H1 (cell line): ENCODE measurements around the gene FRMD4A. TPM values are rescaled to one million over a fixed set of nuclear protein-coding genes. Genes with fewer than 3 reads are reported as not detected.

ENCODE experiments used
- CTCF ChIA-PET: fragments of 300-600 bp; sonication (Branson Sonifier 250); formaldehyde crosslinking; loops from one replicate; lab custom pipeline; 2021; ENCODE audit not compliant: partially characterized antibody; lab: Charles Lee
- POLR2A ChIA-PET: fragments of 300-600 bp; sonication (Branson Sonifier 250); formaldehyde crosslinking; loops from one replicate; lab custom pipeline; 2021; ENCODE audit warnings: inconsistent platforms; ENCODE audit not compliant: partially characterized antibody; lab: Charles Lee
- DNase-seq, 2 experiments: peaks; one replicate each; pipeline versions ENCODE4 v3.0.0 to v3.0.0-alpha.2; 2010 to 2022; ENCODE audit warnings: low spot score in 2 of 2, low read depth in 1 of 2, mixed read lengths in 1 of 2
- FAIRE-seq: peaks from 2 replicates; lab custom pipeline; 2011; peaks lifted over from hg19 to GRCh38; lab: Jason Lieb, UNC
- H2AFZ ChIP-seq: 2 replicates; pipeline ENCODE4 v1.8.1; 2012; ENCODE audit warnings: low read length, inconsistent platforms
- H2AK5ac ChIP-seq: 2 replicates; pipeline ENCODE4 v1.6.1; 2013; ENCODE audit warnings: low read depth, low read length
- H2BK120ac ChIP-seq: replicated peaks from 2 replicates; pipeline ENCODE3; 2013; ENCODE audit warnings: low read depth, low read length, inconsistent platforms
- H2BK12ac ChIP-seq: 2 replicates; pipeline ENCODE4 v1.6.1; 2013; ENCODE audit warnings: low read depth, low read length
- H2BK15ac ChIP-seq: 2 replicates; pipeline ENCODE4 v1.6.1; 2013; ENCODE audit warnings: low read length
- H2BK20ac ChIP-seq: 2 replicates; pipeline ENCODE4 v1.6.1; 2013; ENCODE audit warnings: low read length
- H2BK5ac ChIP-seq: 2 replicates; pipeline ENCODE4 v1.6.1; 2013; ENCODE audit warnings: low read depth, low read length
- H3K14ac ChIP-seq: 2 replicates; pipeline ENCODE4 v1.6.1; 2013; ENCODE audit warnings: inconsistent platforms; ENCODE audit not compliant: insufficient read length
- H3K18ac ChIP-seq: 2 replicates; pipeline ENCODE4 v1.6.1; 2013; ENCODE audit warnings: low read length; ENCODE audit errors: extremely low read depth
- H3K23ac ChIP-seq: 2 replicates; pipeline ENCODE4 v1.6.1; 2013; ENCODE audit warnings: inconsistent platforms; ENCODE audit not compliant: insufficient read length
- H3K23me2 ChIP-seq: 2 replicates; pipeline ENCODE4 v1.6.1; 2013; ENCODE audit warnings: low read depth, low read length
- H3K27ac ChIP-seq: 2 replicates; pipeline ENCODE4 v1.6.1; 2011; ENCODE audit warnings: low read depth, low read length, inconsistent platforms
- H3K27me3 ChIP-seq, 4 experiments: replicated peaks in 1 of 4; 1 replicate in 1 of 4; 2 replicates in 3 of 4; pipeline versions ENCODE4 v1.6.1 to v1.8.1; 2011 to 2013; ENCODE audit warnings: low read length in 3 of 4, mild to moderate bottlenecking in 3 of 4, inconsistent platforms in 2 of 4, mixed read lengths in 2 of 4, moderate library complexity in 1 of 4; ENCODE audit not compliant: control insufficient read depth in 3 of 4, insufficient read depth in 3 of 4; ENCODE audit errors: extremely low read depth in 1 of 4
- H3K36me3 ChIP-seq, 4 experiments: 2 replicates each; pipeline versions ENCODE4 v1.6.1 to v1.8.1; 2011 to 2013; ENCODE audit warnings: mild to moderate bottlenecking in 4 of 4, low read length in 3 of 4, moderate library complexity in 2 of 4, control low read depth in 1 of 4, inconsistent platforms in 1 of 4; ENCODE audit not compliant: insufficient read depth in 4 of 4, control insufficient read depth in 2 of 4
- H3K4ac ChIP-seq: replicated peaks from 2 replicates; pipeline ENCODE3; 2013; ENCODE audit warnings: low read length, low read depth, mixed read lengths, inconsistent platforms; ENCODE audit not compliant: insufficient read length
- H3K4me1 ChIP-seq, 4 experiments: replicated peaks in 1 of 4; 1 replicate in 1 of 4; 2 replicates in 3 of 4; pipeline versions ENCODE4 v1.6.1 to v1.8.1; 2011 to 2013; ENCODE audit warnings: low read length in 3 of 4, inconsistent platforms in 2 of 4, mixed read lengths in 1 of 4; ENCODE audit not compliant: insufficient read depth in 4 of 4, control insufficient read depth in 3 of 4
- H3K4me2 ChIP-seq, 2 experiments: 2 replicates each; pipeline versions ENCODE4 v1.6.1 to v1.8.1; 2011 to 2013; ENCODE audit warnings: low read depth in 2 of 2, low read length in 2 of 2, control low read depth in 1 of 2, inconsistent platforms in 1 of 2, mild to moderate bottlenecking in 1 of 2; ENCODE audit not compliant: insufficient read depth in 1 of 2
- H3K4me3 ChIP-seq, 4 experiments: fragments of 200-600, 300-600 bp in 1 of 4; sonication (generic), shearing (Covaris generic), sonication (Bioruptor Twin) in 1 of 4; 2 replicates each; pipeline versions ENCODE4 v1.5.1 to v1.8.1; 2011 to 2016; ENCODE audit warnings: low read length in 4 of 4, low read depth in 3 of 4, control low read depth in 2 of 4, inconsistent platforms in 2 of 4, mild to moderate bottlenecking in 2 of 4, mixed read lengths in 1 of 4, moderate library complexity in 1 of 4; ENCODE audit not compliant: insufficient read depth in 2 of 4; ENCODE audit errors: extremely low read depth in 1 of 4
- H3K56ac ChIP-seq: replicated peaks from 2 replicates; pipeline ENCODE3; 2013; ENCODE audit warnings: low read depth, mild to moderate bottlenecking, mixed read lengths, low read length, inconsistent platforms; ENCODE audit not compliant: insufficient read length
- H3K79me1 ChIP-seq: 2 replicates; pipeline ENCODE4 v1.6.1; 2013; ENCODE audit warnings: low read depth, low read length, control low read depth
- H3K79me2 ChIP-seq, 2 experiments: 2 replicates each; pipeline versions ENCODE4 v1.6.1 to v1.8.1; 2012 to 2013; ENCODE audit warnings: low read length in 2 of 2, mild to moderate bottlenecking in 2 of 2, inconsistent platforms in 1 of 2; ENCODE audit not compliant: insufficient read depth in 2 of 2, control insufficient read depth in 1 of 2
- H3K9ac ChIP-seq, 4 experiments: replicated peaks in 1 of 4; 1 replicate in 1 of 4; 2 replicates in 3 of 4; pipeline versions ENCODE4 v1.6.1 to v1.8.1; 2011 to 2013; ENCODE audit warnings: low read depth in 3 of 4, low read length in 3 of 4, control low read depth in 2 of 4, mild to moderate bottlenecking in 2 of 4, moderate library complexity in 2 of 4, inconsistent platforms in 1 of 4; ENCODE audit errors: extremely low read depth in 1 of 4
- H3K9me3 ChIP-seq, 2 experiments: 2 replicates each; pipeline versions ENCODE4 v1.6.1 to v1.8.1; 2012 to 2013; ENCODE audit warnings: mild to moderate bottlenecking in 2 of 2, moderate library complexity in 2 of 2, control low read depth in 1 of 2, inconsistent platforms in 1 of 2, low read depth in 1 of 2, low read length in 1 of 2, mixed read lengths in 1 of 2; ENCODE audit not compliant: insufficient read depth in 2 of 2
- H4K20me1 ChIP-seq, 2 experiments: replicated peaks in 1 of 2; 2 replicates each; pipeline versions ENCODE3 to v1.8.1; 2011 to 2013; ENCODE audit warnings: inconsistent platforms in 2 of 2, low read length in 2 of 2, mild to moderate bottlenecking in 1 of 2; ENCODE audit not compliant: insufficient read depth in 2 of 2, control insufficient read depth in 1 of 2
- H4K5ac ChIP-seq: 2 replicates; pipeline ENCODE4 v1.6.1; 2013; ENCODE audit warnings: low read length, low read depth, mixed read lengths, inconsistent platforms; ENCODE audit not compliant: insufficient read length
- H4K8ac ChIP-seq: 2 replicates; pipeline ENCODE4 v1.8.0; 2013; ENCODE audit warnings: mild to moderate bottlenecking, moderate library complexity, low read length, inconsistent platforms; ENCODE audit not compliant: insufficient read depth; ENCODE audit errors: extremely low read depth
- H4K91ac ChIP-seq: replicated peaks from 2 replicates; pipeline ENCODE3; 2013; ENCODE audit warnings: low read length, mixed read lengths, inconsistent platforms; ENCODE audit not compliant: insufficient read length
- polyA plus RNA-seq, 7 experiments: library from polyadenylated mRNA; depleted of rRNA in 3 of 7; stranded (reverse) in 5 of 7; unstranded in 2 of 7; fragments of >200 nt in 5 of 7; fragments of 200-250 nt in 2 of 7; gene quantifications; 1 replicate in 5 of 7; 2 replicates in 1 of 7; 4 replicates in 1 of 7; pipeline versions ENCODE4 v1.2.1 to v1.2.3, GENCODE V29; 2011 to 2013; ENCODE audit warnings: missing spikeins in 2 of 7, mixed read lengths in 2 of 7
- total RNA-seq: library from RNA; stranded (reverse); fragmentation: NEBNext Ultra II Directional; extraction: Animal tissue kit (Norgen Biotek cat#: 25700); gene quantifications from 2 replicates; pipeline ENCODE4 v1.2.1, GENCODE V29; 2021
- TF ChIP-seq, protein P1 (sequence below): IDR thresholded peaks from 2 replicates; pipeline ENCODE4 v1.6.1; 2012; ENCODE audit warnings: inconsistent platforms

FRMD4A gene
- total and polyA plus RNA-seq, 2 of the 8 experiments (the other 6 are each of a cell fraction or from before 2014, with no cell fraction given), result 38.6 to 39.6 TPM

DNA sequence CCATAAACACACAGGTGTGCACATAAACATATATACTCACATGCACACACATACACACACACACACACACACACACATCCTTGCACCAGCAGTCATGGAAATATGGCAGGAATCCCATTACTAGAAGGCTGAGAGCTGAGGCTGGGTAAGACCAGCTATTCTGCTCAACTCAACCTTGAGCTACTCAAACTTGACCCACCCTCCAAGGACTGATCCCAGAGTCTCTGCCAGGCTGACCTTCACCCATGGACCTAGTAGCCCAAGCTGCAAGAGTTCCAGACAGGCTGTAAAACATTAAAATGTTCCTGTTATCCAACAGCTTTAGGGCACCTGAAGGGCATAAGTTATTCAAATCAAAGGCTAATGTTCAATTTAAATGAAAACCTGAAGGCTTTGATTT is 134.6 kb downstream of the FRMD4A start:
- Histone ChIP-seq H2BK12ac (no peak overlapping the region), H3K4me3 (no peak overlapping the region), H3K4me2 (no peak overlapping the region), H4K20me1 (no peaks in the 10 kb centered on the region), H2BK5ac (no peak overlapping the region), H3K9ac (no peak overlapping the region), H2BK15ac (no peak overlapping the region), H3K27ac (no peak overlapping the region), H3K36me3 (no peaks in the 10 kb centered on the region), H3K4ac (no peak overlapping the region), H3K18ac (no peak overlapping the region), H4K91ac (no peak overlapping the region), H3K14ac (no peak overlapping the region), H4K5ac (no peak overlapping the region), H2BK20ac (no peak overlapping the region), H3K27me3 (peaks cover 0 to 1% (median 0%) of the 10 kb centered on the region in 4 experiments; a peak in 1 of 7 replicates), H3K56ac (no peak overlapping the region), H3K23me2 (no peaks in the 10 kb centered on the region), H3K79me1 (no peaks in the 10 kb centered on the region), H4K8ac (no peak overlapping the region), H2AK5ac (no peak overlapping the region), H3K9me3 (no peaks in the 10 kb centered on the region), H3K4me1 (peaks cover 0 to 2% (median 0%) of the 10 kb centered on the region in 4 experiments; a peak in 1 of 7 replicates), H2AFZ (no peak overlapping the region), H3K23ac (no peak overlapping the region), H2BK120ac (no peak overlapping the region), H3K79me2 (no peaks in the 10 kb centered on the region)
- ChIA-PET POLR2A (interaction anchor here (1.1 to 8.8 kb wide), 2 partner anchors 11 to 23 kb away, joined by 4 to 65 read pairs; no protein-coding TSS in a partner anchor), CTCF (interaction anchor here (0.9 to 9.9 kb wide), 23 partner anchors 10 to 412 kb away, joined by 3 to 143 read pairs (median 6); no protein-coding TSS in a partner anchor)
- no peak for DNase-seq
- FAIRE-seq, result no peak
- TF ChIP-seq, protein P1, sequence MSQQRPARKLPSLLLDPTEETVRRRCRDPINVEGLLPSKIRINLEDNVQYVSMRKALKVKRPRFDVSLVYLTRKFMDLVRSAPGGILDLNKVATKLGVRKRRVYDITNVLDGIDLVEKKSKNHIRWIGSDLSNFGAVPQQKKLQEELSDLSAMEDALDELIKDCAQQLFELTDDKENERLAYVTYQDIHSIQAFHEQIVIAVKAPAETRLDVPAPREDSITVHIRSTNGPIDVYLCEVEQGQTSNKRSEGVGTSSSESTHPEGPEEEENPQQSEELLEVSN, result no peak
